ENCODE measurements around the gene ATP6V1G3. TPM values are rescaled to one million over a fixed set of nuclear protein-coding genes. Genes with fewer than 3 reads are reported as not detected.
"Not testable (repeated sequence)": the region's sequence is repeated elsewhere in the genome, so short reads cannot be mapped to it uniquely, and the experiment has no call there.

The ATP6V1G3 gene
- total RNA-seq, 1 experiment from 2014 or later, result not detected

DNA sequence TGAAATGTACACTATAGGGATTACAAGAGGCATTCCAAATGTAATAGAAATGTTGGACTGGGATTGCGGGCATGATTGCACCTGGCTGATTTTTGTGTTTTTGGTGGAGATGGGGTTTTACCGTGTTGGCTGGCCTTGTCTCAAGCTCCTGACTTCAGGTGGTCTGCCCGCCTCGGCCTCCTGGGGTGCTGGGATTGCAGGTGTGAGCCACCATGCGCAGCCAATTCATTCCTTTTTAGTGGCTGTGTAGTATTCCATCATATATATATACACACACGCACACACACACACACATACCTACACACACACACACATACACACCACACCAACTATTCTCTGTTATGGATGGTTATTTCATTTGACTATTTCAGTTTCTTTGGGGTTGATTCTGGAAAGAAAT lies 4.7 kb upstream of the ATP6V1G3 start:
- in situ Hi-C loops (cut with HindIII; ENCODE audit: low pct_unique_long_range_greater_than_20kb, low sequenced_read_pairs), result no loop called here
- no peak for DNase-seq (ENCODE audit: low read depth)

DNA sequence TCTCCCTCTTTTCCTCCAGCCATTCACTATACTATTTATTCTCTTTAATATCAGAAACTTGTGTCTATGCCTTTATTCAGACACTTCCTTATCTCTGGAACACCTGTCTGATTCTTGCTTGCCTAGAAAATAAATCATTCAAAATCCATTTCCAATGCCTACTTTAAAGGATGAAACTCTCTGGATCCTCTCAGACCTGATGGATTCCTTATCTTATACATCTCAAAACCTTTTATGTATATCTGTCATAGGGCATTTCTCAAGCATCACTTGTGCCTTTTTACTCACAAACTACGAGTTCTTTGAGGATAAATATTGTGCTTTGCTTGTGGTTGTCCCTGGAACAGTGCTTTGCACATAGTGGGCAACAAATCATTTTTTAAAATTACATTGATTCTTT lies 3.8 kb upstream of the ATP6V1G3 start:
- no peak for DNase-seq (ENCODE audit: low read depth)
- in situ Hi-C loops (cut with HindIII; ENCODE audit: low pct_unique_long_range_greater_than_20kb, low sequenced_read_pairs), result no loop called here

- in situ Hi-C loops (cut with HindIII; ENCODE audit: low pct_unique_long_range_greater_than_20kb, low sequenced_read_pairs), result no loop called here
- no peak for DNase-seq (ENCODE audit: low read depth)
These were observed 3.3 kb upstream of the ATP6V1G3 start for GRCh38 chr1:198543670-198544260.

DNA sequence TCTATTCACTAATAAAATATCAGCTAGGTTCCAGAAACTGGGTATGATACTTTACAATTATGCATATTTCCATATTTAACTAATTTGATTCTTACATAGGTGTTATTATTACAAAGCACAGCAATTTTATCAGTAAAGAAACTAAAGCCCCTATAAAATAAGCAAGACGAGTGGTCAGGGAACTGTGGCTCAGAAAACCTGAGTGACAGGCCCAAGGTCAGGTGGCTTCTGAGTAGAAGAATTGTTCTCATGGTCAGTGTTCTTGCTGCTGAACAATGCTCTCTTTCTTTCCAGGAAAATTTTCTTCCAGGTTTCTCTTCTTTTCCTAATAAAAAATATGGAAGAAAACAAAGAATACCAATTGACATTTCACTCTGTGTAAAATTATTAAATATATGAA lies 2.2 kb upstream of the ATP6V1G3 start:
- in situ Hi-C loops (cut with HindIII; ENCODE audit: low pct_unique_long_range_greater_than_20kb, low sequenced_read_pairs), result no loop called here

DNA sequence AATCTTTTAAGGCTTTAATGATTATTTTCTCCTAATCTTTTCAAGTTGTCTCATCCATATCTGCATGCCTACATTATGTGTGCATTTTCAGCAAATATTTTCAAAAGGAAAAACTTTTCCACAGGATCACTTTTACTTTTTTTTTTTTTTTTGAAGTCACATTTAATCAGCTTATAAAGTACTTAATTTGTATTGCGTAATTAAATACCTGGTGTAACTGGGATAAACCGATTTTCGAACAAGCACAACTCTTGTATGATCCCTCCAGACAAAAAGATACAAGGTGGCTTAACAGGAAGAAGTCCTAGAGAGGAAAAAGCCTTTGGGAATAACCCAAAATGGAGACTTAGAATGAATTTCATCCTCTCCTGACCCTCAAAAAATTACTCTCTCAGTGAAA lies 1.3 kb upstream of the ATP6V1G3 start:
- no peak for DNase-seq (ENCODE audit: low read depth)
- in situ Hi-C loops (cut with HindIII; ENCODE audit: low pct_unique_long_range_greater_than_20kb, low sequenced_read_pairs), result no loop called here

More for the DNA sequence above, 2.2 kb upstream of the ATP6V1G3 start:
- no peak for DNase-seq (ENCODE audit: low read depth)

GRCh38 chr1:198538579-198539364 lies 1.7 kb downstream of the ATP6V1G3 start:
- DNase-seq (ENCODE audit: low read depth), result no peak
- in situ Hi-C loops (cut with HindIII; ENCODE audit: low pct_unique_long_range_greater_than_20kb, low sequenced_read_pairs), result no loop called here

DNA sequence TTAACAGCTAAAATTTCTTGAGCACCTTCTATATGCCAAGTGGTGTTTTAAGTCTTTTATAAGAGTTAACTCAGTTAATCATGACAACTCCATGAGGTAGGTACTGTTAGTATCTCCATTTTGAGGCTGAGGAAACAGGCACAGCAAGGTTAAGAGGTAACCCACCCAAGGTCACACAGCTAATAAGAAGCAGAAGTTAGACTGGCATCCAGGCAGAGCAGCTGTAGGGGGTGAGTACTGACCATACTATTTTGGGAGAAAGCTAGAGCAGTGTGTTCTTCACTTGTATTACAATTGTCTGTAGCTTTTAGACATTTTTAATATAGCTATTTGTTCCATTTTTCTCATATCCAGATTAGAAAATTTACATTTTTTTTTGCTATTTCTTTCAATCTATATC lies 4.8 kb downstream of the ATP6V1G3 start:
- in situ Hi-C loops (cut with HindIII; ENCODE audit: low pct_unique_long_range_greater_than_20kb, low sequenced_read_pairs), result no loop called here
- no peak for DNase-seq (ENCODE audit: low read depth)

DNA sequence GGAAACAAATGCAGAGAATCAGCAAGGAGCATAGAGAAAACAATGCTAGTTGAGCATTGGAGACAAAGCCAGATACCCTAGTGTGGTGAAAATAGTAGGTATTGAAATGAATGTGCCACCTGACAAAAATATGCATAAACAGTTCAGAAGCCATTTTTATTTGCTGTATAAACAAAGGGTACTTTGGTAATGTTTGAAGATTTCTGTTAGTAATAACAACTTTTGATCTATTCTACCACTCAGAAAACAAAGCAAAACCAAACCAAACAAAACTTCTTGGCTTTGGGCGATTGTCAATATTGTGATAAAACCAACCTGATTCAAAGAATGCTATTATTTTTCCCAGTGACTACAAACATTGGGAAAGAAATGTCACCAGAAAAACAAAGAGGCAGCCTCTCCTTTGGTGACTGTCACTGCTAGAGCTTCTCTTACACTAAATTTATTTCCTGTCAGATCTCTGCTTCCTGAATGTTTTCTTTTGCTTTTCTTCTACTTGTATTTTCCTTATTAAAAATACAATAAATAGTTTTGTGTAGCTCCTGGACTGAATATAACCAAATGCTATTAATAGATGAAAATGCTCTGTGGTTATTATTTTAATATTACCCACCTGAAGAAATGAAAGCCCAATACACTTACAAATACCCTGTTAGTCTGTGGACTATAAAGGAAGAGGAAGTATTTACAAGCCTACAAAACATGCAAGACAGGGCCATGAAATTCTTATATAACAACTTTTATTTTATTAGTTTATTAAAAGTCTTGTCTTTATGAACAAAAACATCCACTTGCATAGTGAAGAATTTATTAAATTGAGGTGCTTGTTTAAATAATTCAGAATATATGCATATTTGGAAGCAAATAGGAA lies 5.7 kb downstream of the ATP6V1G3 start:
- in situ Hi-C loops (cut with HindIII; ENCODE audit: low pct_unique_long_range_greater_than_20kb, low sequenced_read_pairs), result no loop called here
- peak; percentile 39 for DNase-seq (ENCODE audit: low read depth)

DNA sequence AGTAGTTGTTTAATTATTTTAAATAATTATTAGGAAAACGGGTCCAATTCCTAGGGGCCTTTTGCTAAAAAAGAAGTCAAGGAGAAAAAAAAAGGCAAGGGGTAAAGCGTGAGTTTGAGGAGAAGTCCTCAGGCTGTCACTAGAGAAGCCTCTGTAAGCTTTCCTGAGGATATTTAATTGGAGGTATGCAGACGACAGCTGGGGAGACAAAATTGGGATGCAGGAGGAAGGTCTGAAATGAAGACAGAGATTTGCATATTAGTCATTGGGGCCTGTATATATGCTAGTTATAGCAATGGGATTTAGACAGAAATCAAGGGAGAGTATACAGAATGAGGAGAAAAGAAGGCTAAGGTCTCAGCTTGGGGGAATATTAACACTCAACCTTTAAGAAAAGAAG lies 8.6 kb downstream of the ATP6V1G3 start:
- DNase-seq (ENCODE audit: low read depth), result no peak
- in situ Hi-C loops (cut with HindIII; ENCODE audit: low pct_unique_long_range_greater_than_20kb, low sequenced_read_pairs), result no loop called here

DNA sequence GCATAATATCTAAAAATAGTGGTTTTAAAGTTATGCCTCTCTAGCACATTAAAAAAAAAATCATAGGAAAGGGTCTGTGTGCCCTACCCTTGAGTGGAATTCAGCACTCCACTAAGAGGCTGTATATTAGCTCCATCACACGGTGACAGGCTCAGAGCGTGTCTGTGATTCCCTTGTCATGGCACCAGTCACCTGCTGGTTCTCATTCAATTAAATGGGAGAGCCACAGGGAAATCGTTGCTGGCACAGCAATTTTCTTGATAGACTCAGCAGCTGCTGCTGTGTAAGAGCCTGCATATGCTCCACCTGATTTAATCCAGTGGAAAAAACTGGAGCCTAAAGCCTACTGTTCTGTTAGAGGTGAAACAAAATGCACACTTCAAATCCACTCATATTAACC lies 9.5 kb downstream of the ATP6V1G3 start:
- DNase-seq (ENCODE audit: low read depth), result no peak
- in situ Hi-C loops (cut with HindIII; ENCODE audit: low pct_unique_long_range_greater_than_20kb, low sequenced_read_pairs), result no loop called here

GRCh38 chr1:198529414-198529813 lies 11.1 kb downstream of the ATP6V1G3 start:
- in situ Hi-C loops (cut with HindIII; ENCODE audit: low pct_unique_long_range_greater_than_20kb, low sequenced_read_pairs), result no loop called here
- no peak for DNase-seq (ENCODE audit: low read depth)

DNA sequence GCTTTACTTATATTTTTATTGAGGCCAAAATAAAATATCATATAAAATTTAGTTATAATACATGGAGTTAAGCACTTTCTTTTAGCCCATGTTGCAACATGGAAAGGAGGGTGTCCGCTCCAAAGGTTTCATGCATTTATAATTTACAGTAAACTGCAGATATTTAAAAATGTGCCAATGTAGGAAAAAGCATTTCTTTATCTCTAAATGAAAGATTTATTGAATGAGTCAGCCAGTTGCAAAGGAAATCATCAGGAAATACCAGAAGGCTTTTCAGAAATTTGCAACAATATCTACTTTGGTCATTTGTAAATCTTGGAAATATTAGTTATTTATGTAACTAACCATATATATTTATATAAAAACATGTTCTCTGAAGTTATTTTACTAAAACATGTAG lies 12.1 kb downstream of the ATP6V1G3 start:
- in situ Hi-C loops (cut with HindIII; ENCODE audit: low pct_unique_long_range_greater_than_20kb, low sequenced_read_pairs), result no loop called here

DNA sequence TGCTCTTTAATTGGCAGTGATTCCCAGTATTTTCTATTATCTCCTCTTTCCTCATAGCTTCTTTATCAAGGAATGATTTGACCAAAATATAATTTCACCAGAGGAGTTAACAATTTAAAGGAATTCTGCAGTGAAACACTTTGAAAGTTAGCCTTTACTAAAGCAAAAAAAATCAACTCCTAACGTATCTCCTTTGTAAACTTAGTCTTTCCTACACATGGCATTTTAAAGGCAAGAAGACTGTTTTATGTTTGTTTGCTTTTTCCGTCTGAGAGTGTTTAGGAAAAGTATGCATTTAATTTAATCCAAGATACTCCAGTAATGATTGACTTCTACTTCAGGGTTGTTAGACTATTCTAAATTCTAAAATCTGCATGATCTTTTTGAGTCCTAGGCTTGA lies 15.9 kb downstream of the ATP6V1G3 start:
- no peak for DNase-seq (ENCODE audit: low read depth)
- in situ Hi-C loops (cut with HindIII; ENCODE audit: low pct_unique_long_range_greater_than_20kb, low sequenced_read_pairs), result no loop called here

More for the DNA sequence above, 12.1 kb downstream of the ATP6V1G3 start:
- no peak for DNase-seq (ENCODE audit: low read depth)

- DNase-seq (ENCODE audit: low read depth); in situ Hi-C loops (cut with HindIII; ENCODE audit: low pct_unique_long_range_greater_than_20kb, low sequenced_read_pairs): not testable (repeated sequence)
These were observed 16.4 kb downstream of the ATP6V1G3 start for GRCh38 chr1:198524127-198524526.

DNA sequence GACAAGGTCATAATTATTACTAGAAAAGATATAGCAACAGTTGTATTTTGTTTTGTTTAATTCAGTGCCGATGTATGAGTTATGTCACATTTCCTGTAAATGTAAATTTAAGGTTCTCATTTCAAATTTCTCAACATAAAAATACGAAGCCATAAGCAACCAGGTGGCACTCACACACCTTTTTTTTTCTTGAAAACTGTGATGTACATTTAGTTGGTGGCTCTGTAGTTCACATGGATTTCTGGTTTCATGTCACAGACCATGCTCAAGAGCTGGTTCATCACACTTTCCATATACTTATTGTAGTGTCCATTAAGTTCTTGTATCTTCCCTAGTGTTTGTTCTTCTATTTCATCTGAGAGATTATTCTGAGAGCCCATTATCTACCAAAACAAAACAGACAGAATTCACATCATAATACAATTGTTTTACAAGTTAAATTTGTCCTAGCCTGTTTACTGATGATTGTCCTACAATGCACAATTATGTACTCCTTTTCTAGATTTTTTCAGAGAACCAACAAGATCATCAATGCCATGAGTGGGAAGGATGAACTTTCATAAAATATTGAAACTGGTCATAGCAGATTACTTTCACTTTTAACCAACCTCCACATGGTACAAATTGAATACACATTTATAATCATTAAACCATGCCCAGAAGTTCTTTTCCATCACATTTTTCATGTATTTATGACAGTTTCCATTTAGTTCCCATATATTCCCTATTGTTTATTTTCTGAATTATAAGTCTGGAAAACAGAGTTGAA lies 17.1 kb downstream of the ATP6V1G3 start:
- DNase-seq (ENCODE audit: low read depth), result no peak
- in situ Hi-C loops (cut with HindIII; ENCODE audit: low pct_unique_long_range_greater_than_20kb, low sequenced_read_pairs), result no loop called here

DNA sequence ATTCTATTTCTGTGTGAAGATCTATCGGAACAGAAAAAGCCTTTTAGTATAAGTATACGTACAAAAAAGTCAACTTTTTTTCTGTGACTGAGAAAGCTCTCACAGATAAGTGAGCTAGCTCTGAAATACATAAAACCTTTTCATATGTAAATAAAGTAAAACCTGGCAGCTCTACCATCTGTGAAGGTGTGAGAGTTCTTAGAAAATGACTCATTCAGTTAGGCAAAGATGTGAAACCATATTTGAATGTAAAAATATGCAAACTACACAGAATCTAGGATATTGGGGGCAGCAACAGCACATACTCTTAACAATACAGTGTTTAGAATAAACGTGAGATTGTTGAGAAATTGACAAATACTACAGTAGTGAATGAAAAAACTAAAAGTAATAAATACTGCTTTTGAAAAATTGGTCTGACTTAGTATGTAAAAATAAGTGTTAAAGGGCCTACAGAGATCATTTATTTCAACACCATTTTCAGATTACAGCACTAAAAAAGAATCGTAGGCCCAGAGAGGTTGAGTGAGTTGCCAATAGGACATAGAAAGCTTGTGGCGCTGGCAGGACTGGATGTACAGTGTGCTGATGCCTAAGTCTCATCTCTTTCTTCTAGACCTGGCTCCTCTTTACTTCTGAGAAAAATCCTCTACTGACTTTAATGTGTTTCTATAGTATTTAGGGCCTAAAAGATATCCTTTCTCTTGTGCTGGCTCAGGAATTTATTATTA lies 19.8 kb downstream of the ATP6V1G3 start:
- in situ Hi-C loops (cut with HindIII; ENCODE audit: low pct_unique_long_range_greater_than_20kb, low sequenced_read_pairs), result no loop called here
- no peak for DNase-seq (ENCODE audit: low read depth)

DNA sequence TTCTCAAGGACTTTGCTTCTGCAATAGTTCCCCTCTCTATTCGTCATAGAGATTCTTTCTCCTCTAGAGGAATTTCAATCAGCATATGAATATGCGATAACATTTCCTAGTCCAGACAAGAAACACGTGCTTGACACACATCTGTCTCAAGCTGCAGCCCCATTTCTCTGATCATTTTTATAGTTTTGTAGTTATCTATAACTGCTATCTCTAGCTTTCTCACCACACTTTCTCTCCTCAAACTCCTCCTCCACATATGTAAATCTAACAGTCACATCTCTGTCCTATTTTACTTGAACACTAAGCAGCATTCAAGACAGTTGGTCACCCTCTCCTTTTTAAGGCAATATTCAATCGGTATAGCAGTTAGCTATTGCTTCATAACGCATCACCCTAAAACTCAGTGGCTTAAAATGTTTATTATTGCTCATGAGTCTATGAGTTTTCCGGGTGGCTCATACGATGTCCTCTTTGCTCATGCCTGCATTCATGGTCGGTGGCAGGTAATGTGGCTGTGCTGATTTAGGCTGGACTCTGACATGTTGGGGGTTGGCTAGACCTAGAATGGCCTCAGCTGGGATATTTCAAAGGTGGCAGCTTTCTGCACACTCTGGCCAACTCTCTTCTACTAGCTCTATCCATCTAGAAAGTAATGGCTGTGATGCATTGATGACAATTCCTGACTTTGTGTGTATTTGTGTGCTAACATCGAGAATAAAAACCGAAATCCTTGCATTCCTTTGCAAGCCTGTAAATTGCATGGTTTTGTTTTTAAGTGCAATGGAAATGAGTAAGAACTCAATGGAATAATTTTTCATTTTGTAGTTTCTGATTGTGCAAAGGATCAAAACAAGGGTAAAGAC lies 20.6 kb downstream of the ATP6V1G3 start:
- in situ Hi-C loops (cut with HindIII; ENCODE audit: low pct_unique_long_range_greater_than_20kb, low sequenced_read_pairs), result no loop called here
- no peak for DNase-seq (ENCODE audit: low read depth)

Measured in Caki2 (cell line).